DMS53 treated with DMSO at 0.1 percent for 48 hours (cell line): ENCODE measurements around the gene GALNT6.

Experiments
- DNase-seq: peaks from one replicate; lab custom pipeline; 2025; ENCODE audit not compliant: unreplicated experiment; lab: John Stamatoyannopoulos, UW

GALNT6 gene, protein sequence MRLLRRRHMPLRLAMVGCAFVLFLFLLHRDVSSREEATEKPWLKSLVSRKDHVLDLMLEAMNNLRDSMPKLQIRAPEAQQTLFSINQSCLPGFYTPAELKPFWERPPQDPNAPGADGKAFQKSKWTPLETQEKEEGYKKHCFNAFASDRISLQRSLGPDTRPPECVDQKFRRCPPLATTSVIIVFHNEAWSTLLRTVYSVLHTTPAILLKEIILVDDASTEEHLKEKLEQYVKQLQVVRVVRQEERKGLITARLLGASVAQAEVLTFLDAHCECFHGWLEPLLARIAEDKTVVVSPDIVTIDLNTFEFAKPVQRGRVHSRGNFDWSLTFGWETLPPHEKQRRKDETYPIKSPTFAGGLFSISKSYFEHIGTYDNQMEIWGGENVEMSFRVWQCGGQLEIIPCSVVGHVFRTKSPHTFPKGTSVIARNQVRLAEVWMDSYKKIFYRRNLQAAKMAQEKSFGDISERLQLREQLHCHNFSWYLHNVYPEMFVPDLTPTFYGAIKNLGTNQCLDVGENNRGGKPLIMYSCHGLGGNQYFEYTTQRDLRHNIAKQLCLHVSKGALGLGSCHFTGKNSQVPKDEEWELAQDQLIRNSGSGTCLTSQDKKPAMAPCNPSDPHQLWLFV

DNA sequence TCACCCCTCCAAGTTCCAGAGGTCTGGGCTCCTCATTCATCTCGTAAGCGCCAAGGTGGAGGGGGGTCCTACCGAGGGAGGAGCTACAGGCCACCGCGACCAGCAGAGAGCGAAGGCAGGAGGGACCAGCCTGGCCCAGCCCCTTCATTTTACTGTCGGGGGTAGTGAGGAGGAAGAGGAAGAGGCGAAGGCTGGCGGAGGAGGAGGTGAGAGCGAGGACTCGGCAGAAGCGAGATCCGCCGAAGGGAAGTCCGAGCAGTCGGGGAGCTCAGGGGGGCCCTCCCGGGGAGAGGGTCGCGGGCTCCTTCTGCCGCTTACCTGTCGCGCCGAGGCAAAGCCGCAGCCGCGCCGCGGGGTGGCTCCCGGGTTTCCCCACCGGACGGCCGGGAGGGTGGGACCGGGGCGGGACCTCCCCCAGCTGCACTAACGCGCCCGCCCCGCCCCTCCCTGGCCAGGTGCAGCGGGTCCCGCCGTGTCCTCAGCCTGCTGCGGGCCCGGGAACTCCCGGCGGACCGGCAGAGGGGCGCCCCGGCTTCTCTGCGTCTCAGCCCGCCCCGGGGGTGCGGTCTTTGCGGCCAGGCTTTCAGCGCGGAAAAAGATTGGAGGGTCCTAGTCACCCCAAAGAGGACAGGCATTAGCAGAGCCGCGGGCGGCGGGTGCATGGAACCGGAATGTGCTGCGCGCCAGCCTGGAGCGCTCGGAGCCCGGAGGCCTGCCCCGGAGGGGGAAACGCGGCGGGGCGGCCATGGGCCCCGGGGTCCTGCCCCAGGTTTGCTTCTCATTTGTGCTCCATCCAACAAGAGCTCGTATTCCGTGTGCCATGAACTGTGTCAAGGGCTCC is at the start of gene GALNT6:
Gene GALNT6 (minus strand): TSS at position 124 of the 841 bp plus-strand sequence. CDS start 11,625 bp downstream, outside the sequence.
- peak; percentile 43 for DNase-seq

DNA sequence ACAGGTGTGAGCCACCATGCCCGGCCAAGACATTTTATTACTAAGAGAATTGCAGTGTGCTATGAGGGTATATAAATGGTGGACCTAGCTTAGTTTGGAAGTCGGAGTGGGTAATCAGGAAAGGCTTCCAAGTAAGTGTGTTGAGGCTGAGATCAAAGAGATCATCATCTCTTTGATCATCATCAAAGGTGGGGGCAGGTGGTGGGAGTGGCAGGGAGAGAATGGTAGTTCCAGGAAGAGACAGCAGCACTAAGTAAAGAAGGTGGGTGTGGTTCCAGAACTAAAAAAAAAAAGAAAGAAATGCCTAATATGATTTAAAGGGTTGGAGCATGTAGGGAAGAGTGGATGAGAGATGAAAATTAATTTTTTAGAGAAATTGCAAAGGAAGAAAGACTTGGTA is 48.1 kb upstream of the GALNT6 start:
- DNase-seq: no peak

DNA sequence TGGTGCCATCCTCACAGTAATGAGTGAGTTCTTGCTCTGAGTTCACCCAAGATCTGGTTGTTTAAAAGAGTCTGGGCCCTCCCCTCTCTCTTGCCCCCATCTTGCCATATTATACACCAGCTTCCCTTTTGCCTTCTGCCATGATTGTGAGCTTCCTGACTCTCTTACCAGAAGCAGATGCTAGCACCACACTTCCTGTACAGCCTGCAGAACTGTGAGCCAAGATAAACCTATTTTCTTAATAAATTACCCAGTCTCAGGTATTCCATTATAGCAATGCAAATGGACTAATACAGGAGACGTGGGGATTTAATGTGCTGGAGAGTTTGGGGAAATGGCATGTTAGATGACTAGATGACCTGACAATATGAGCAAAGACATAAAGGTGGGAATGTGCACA is 46.2 kb upstream of the GALNT6 start:
- DNase-seq: no peak

DNA sequence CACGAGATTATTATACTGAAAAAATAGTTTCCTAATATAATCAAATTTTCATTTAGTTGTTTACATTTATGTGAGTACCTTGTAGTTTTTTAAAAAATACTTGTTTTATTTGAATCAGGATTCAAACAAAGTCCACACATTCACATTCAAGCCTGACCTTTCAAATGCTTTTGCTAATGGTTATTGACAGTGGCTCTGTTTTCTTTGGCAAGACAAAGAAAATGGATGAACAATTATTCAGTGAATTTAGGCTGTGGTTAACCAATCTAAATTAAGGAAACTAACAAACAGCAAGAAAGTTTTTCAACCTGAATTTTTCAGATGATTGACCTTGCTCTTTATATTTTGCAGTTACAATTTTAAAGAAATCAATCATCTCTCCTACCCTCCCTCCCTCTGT is 43.1 kb upstream of the GALNT6 start:
- no peak for DNase-seq

DNA sequence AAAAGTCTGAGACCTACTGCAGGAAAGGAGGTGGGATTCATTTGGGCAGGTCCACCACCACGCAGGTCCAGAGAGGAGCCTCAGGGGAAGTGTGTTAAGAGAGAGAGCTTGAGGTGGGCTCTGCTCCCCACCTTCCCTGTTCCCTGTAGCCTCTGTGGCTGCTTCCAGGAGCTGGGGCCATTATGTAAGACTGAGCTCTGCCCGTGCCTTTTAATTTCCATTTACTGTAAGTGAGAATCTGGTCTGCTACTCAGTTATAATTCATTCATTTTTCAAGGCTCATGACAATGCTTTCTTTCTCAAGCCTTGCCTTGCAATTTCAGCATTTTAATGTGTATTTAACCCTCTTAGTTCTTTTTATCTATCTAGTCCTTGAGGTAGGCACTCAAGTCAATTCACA is 41.7 kb upstream of the GALNT6 start:
- no peak for DNase-seq

DNA sequence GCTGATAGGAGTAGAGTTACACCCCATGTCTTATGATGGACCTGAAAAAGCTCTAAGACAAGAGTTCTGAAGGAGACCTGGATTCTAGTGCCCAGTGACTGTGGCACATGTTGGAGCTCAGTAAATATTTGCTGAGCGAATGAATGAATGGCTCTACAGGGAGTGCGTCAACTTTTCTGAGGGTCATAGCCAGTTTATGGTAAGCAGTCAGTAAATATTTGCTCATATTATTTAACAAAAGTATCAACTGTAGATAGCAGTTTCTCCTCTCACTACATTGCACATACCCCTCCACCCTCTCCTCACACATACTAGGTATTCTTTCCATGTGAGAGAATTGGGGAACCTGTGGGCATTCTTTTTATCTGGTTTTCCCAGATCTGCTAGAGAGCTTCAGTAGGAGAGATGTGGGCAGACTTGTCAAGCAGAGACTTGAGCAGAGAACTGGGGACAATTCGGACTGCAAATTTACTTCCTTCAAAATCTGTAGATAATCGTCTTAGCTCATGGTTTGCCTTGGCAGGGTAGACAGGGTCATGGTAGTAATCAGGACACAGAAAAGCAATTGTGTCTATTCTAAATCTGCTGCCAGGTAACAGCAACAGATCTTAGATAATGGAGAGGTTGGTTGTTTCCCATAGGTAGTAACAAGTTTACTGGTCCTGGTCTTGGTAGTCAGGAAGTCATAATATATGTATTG is 39.1 kb upstream of the GALNT6 start:
- peak; percentile 97 for DNase-seq

DNA sequence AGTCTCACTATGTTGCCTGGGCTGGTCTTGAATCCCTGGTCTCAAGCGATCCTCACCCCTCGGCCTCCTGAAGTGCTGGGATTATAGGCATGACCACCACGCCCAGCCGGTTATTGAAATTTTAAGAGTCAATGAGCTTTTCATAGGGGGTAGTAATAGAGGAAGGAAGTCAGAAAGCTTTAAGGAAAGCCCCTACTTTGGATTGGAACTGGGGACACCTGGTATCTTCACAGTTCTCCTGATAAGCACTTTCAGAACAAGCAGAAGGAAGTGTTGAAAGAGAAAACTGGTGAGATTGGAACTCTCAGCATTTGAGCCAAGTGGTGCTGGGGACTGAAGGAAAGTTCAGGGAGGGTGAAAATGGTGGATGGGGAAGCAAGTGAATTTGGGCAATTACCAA is 38.5 kb upstream of the GALNT6 start:
- no peak for DNase-seq

DNA sequence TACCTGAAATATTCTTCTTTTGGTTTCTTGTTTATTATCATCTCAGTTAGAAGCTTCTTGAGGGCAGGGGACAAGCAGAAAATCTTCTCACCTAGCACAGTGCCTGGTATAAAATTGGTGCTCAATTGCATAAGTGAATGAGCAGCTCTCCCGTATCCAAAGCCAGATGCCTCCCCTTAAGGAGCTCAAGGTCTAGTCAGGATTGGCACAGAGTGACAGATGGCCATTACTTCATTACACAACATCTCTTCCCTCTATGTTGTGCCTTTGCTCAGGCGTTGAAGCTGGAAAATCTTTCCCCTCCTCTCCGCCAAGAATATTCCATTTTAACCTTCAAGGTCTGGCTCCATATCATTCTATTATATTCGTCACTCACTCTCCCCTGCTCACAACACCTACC is 37.0 kb upstream of the GALNT6 start:
- no peak for DNase-seq

DNA sequence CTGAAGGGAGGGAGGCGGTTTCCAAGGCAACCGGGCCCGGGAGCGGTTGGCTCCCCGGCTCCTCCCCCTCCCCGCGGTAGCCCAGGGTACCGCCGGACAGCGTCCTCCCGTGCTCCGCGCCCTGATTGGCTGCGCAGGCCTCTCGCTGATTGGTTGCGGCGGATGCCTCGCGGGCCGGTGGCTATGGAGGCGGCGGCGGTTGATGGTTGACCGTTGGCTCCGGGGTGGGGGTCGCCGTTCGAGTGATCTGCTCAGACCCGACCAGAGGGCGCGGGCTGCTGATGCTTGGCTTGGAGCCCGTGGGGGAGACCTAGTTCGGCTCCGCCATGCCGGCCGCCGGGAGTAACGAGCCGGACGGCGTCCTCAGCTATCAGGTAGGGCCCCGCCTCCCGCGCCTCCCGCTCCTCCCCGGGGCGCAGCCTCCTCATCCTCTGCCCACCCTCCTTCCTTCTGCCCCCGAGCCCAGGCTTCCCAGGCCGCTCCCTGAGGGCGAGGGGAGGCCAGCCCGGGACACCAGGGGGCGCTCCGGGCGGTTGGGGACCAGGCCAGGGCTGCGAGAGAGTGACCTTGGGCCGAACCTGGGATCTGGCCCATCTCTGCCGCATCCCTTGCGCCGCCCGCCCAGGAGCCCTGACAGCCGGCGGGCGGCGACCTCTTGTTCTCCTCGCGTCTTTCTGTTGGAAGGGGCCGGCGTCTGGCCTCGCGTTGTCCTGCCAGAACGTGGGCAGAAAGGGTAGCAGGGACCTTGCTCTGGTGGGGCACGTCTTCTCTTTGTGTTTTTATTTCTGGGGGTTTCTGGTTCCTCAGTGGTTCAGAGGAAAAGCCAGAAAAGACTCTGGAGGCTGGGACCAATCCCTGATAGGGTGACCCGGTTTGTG is 33.7 kb upstream of the GALNT6 start, which contains the start of gene SLC4A8:
Gene SLC4A8 (plus strand): TSS at position 170 of the 878 bp plus-strand sequence. CDS start 157 bp downstream, at position 327.
- DNase-seq: peak; percentile 91

DNA sequence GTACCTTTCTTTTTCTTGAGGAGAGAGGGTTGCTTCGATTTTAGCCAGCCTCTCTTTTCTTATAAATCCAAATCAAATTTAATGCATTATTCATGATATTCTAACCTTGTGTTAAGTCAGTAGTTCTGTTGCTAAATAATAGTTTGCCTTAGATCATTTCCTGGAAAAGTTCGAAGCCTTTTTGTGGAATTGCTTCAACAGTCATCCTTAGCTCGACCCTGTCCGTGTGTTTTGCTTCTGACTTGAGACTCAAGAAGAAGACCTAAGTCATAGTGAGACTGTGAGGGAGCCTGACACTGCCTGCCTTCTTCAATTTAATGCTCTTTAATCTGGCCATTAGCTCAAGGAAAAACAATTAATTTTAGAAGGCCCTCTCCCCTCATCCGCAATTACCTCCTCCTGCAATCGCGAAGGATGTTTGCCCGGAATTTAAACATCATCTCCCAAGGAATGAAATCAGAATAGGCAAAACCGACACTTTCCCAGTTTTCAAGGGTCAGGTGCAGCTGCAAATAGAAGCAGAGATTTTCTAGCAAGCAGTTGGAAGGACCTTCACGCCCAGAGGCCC is 33.0 kb upstream of the GALNT6 start:
- no peak for DNase-seq

DNA sequence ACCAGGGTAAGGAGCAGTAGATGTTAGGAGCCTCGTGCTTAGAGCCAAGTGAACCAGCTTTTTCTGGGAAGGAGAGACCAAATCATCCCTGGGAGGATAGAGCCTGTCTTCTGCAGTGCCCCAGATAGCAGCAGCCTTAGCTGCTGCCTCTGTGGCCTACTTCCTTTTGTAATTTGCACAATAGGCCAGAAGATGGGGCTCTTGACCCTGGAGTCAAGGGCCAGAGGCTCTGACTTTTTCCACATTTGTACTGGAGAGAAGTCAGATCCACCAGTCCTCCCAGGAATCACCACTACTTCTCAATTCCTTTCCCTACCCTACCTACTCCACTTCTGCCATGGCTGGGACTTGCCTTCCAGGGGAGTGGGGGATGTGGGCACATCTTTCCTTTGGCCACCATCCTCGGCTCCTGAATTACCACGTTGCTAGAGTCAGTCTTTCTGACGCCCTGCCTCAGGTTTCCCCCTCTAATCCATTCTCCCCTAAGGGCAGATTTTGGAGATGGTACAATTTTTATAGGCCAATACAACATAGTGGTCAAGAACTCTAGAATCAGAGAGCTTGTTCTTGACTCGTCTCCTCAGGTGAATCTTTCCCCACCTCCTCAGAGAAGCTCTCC is 30.2 kb upstream of the GALNT6 start:
- peak; percentile 71 for DNase-seq

DNA sequence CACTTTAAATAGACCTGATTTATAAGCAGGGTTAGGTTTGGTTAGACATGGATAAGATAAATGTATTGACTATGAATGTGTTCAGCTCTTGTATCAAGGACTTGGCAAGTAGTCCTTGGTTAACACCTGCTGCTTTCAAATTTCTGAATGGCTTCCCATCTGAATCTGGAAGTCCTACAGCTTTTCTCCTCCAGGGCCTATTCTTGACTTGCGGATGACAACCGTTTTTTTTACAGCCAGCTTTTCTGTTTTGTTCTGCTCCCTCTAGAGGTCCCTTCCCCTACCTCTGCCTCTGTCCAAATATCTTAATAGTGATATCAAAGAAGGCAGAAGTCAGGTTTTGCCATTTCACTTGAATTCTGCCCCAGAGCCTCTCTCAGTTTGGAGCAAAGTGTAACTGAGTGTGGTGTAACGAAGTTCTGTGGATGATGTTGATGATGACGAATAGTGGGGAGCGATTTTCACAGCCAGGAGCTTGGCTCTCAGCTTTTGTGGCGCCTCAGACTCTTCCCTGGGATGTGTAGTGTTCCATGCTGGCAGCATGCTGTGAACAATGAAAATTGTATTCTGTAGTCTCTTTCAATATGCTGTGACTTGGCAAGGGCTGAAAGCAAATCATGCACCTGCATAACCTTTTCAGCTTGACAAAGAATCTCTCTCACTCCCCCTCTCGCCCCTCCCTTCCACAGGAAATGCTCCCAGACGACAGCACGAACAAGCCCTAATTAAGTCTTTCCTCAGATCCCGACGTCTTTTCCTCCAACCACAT is 28.4 kb upstream of the GALNT6 start:
- DNase-seq: no peak

DNA sequence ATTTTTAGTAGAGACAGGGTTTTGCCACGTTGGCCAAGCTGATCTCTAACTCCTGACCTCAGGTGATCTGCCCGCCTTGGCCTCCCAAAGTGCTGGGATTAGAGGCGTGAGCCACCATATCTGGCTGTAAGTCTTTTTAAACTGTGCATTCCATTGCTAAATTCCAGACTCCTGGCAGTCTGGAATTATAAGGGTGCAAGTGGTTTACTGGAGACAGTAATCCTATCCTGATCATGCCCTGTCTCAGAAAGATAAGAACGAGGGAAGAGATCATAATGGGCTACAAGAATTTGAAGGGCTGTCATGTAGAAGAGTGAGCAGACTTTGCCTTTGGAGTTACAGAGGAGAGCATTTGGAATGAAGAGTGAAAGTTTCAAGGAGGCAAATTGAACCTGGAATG is 26.6 kb upstream of the GALNT6 start:
- DNase-seq: no peak

DNA sequence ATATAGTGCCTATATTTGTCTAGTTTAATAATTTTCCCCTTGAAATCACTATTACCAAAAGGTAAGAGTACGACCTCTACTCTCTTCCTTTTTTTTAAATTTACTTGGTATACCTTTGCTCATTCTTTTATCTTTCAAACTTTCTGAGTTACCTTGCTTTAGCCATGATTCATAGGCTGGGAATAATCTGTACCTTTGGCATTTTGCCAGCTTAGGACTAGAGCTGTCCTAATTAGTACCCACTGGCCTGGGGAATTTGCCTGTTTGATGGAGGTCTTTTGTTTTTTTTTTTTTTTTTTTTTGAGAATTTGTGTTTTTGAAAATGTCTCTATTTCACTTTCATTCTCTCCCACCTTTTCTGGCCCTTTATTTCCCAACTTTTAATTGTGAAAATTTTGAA is 24.7 kb upstream of the GALNT6 start:
- DNase-seq: no peak

DNA sequence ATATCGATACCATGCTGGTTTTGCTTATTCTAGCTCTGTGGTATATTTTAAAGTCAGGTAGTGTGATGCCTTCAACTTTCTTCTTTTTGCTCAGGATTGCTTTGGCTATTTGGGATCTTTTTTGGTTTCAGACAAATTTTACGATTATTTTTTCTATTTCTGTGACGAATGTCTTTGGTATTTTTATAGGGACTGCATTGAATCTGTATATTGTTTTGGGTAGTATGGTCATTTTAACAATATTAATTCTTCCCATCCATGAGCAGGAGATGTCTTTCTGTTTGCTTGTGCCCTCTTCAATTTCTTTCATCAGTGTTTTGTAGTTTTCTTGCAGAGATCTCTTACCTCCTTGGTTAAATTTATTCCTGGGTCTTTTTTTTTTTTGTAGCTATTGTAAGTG is 22.6 kb upstream of the GALNT6 start:
- no peak for DNase-seq

DNA sequence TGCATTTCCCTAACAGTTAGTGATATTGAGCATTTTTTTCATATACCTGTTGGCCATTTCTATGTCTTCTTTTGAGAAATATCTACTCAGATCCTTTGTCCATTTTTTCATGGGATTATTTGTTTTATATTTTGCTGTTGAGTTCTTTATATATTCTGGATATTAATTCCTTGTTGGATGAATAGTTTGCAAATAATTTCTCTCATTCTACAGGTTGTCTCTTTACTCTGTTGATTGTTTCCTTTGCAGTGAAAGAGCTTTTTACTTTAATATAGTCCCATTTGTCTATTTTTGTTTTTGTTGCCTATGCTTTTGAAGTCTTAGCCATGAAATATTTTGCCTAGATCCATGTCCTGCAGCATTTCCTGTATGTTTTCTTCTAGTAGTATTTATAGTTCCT is 21.9 kb upstream of the GALNT6 start:
- no peak for DNase-seq

DNA sequence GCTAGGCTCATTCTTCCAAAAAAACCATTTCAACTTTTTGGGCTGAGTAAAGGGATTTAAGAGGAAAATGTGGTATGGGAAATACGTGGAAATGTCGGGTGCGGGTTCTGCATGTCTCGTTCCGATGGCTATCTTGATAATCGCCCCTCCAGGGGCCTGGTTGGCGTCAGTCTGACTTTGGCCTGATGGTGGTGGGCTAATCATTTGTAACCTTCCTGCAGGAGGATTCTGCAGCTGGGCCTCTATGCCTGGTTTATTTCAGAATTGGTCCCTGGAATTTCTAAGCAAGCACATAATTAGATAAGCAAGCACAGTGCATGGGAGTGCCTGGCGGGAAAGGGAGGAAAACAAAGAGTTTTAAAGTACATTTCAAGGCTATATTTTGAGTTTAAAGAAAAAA is 18.6 kb upstream of the GALNT6 start:
- no peak for DNase-seq

DNA sequence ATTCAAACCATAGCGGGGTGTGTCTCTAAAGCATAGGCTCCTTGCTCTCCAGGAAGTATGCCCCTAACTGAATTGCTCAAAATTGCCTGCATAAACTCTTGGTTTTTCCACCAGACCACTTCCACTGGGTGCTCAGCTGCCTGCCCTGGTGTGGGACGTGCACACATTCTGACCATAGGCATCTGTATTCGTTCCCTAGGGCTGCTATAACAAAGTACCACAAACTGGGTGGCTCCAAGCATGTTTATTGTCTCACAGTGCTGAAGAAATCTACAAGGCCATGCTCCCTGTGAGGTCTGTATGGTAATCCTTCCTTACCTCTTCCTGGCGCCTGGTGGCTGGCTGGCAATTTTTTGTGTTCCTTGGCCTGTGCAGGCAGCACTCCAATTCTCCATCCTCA is 16.4 kb upstream of the GALNT6 start:
- no peak for DNase-seq

DNA sequence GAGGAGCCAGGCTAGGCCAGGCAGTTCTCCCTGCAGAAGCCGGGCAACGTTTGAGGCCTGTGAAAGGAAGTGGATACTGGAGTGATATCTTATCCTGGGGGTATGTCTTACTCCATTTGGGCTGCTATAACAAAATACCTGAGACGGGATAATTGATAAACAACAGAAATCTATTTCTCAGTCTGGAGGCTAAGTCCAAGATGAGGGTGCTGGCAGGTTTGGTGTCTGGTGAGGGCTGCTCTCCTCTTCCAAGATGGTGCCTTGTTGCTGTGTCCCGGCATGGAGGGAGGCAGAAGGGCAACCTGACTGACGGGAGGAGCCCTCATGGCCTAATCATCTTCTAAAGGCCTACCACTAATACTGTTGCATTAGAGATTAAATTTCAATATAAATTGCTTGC is 15.7 kb upstream of the GALNT6 start:
- DNase-seq: no peak
